ENCODE measurements around the gene CASP8.
"Not testable (repeated sequence)": the region's sequence is repeated elsewhere in the genome, so short reads cannot be mapped to it uniquely, and the experiment has no call there.

Gene CASP8

GRCh38 chr2:201271917-201272316, 11.6 kb downstream of the CASP8 start:
- DNase-seq: no peak

- no peak for DNase-seq
These were observed 13.1 kb downstream of the CASP8 start for GRCh38 chr2:201273330-201273983.

- DNase-seq: no peak
These were observed 14.7 kb downstream of the CASP8 start for GRCh38 chr2:201275069-201275468.

- no peak for DNase-seq
These were observed 15.7 kb downstream of the CASP8 start for GRCh38 chr2:201275990-201276389.

GRCh38 chr2:201276511-201276910, 16.2 kb downstream of the CASP8 start:
- no peak for DNase-seq

- no peak for DNase-seq
These were observed 18.7 kb downstream of the CASP8 start for GRCh38 chr2:201279079-201279478.

- no peak for DNase-seq
These were observed 20.1 kb downstream of the CASP8 start for GRCh38 chr2:201280191-201281040.

- no peak for DNase-seq
These were observed 25.2 kb downstream of the CASP8 start for GRCh38 chr2:201285499-201285898.

- DNase-seq: not testable (repeated sequence)
These were observed 30.3 kb downstream of the CASP8 start for GRCh38 chr2:201290457-201291148.

- DNase-seq: no peak
These were observed 38.2 kb downstream of the CASP8 start for GRCh38 chr2:201298462-201299052.

- DNase-seq: not testable (repeated sequence)
These were observed 39.6 kb downstream of the CASP8 start for GRCh38 chr2:201299929-201300328.

- no peak for DNase-seq
These were observed 47.5 kb downstream of the CASP8 start for GRCh38 chr2:201307876-201308275.

- no peak for DNase-seq
These were observed 48.6 kb downstream of the CASP8 start for GRCh38 chr2:201308914-201309313.

GRCh38 chr2:201313362-201313761, 53.0 kb downstream of the CASP8 start:
- DNase-seq: no peak

GRCh38 chr2:201319511-201319910, 59.2 kb downstream of the CASP8 start:
- no peak for DNase-seq

- no peak for DNase-seq
These were observed 59.9 kb downstream of the CASP8 start for GRCh38 chr2:201320257-201320656.

GRCh38 chr2:201320701-201321100, 60.4 kb downstream of the CASP8 start:
- DNase-seq: no peak

- no peak for DNase-seq
These were observed 62.4 kb downstream of the CASP8 start for GRCh38 chr2:201322772-201323171.

- no peak for DNase-seq
These were observed 67.3 kb downstream of the CASP8 start for GRCh38 chr2:201327678-201328077.

GRCh38 chr2:201329409-201329808, 69.1 kb downstream of the CASP8 start:
- DNase-seq: no peak
